ENCODE results near the gene TAC4.

DNA sequence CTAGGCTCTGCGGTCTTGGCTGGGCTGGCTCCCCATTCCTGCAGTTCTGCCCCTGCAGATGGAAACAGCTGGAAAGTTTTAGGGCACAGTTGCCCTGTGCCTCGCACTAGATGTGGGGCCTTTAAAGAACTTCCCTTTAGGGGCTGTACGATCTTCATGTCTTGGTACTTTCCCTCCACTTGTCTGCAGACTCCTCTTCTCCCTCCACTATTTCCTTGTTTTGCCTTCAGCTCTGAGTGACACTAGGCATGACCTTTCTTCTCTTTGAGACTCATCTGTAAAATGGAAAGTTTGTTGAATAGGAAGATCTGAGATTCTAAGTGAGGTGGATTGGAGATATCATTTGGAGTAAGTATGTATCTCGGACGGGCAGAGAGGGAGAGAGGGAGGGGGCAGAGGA lies 6.3 kb upstream of the TAC4 start:
- TF ChIP-seq CTCF (conservative IDR thresholded peaks at IDR 0.05; ENCODE audit: low read depth, low read length) (no peak), EZH2 (IDR thresholded peaks at IDR 0.05; ENCODE audit: borderline replicate concordance, low read depth, low read length, poor library complexity, severe bottlenecking) (no peak)

All from A673 (cell line).